Activated naive CD8-positive, alpha-beta T cell treated with anti-CD3 and anti-CD28 coated beads, Interleukin-2, amount 50 U/mL, for 24 hours (primary cell): ENCODE data around the gene HPCAL4.

Experiments
- ATAC-seq: fragments of 150-1000 bp; cut with Tn5 transposase; one replicate; pipeline ENCODE4 v1.10.0; 2021
- DNase-seq: peaks from one replicate; pipeline ENCODE4 v3.0.0; 2021
- H3K27ac Mint-ChIP-seq: one replicate; pipeline ENCODE4 v1.8.0; 2021; ENCODE audit warnings: mild to moderate bottlenecking, mixed read lengths
- H3K27me3 Mint-ChIP-seq: one replicate; pipeline ENCODE4 v1.8.0; 2021; ENCODE audit warnings: mixed read lengths
- H3K36me3 Mint-ChIP-seq: one replicate; pipeline ENCODE4 v1.8.0; 2021; ENCODE audit warnings: low read depth, mixed read lengths
- H3K4me1 Mint-ChIP-seq: one replicate; pipeline ENCODE4 v1.8.0; 2021; ENCODE audit warnings: mixed read lengths
- H3K4me3 Mint-ChIP-seq: one replicate; pipeline ENCODE4 v1.8.0; 2021; ENCODE audit warnings: mild to moderate bottlenecking, moderate library complexity, mixed read lengths
- H3K9me3 Mint-ChIP-seq: one replicate; pipeline ENCODE4 v1.8.0; 2021; ENCODE audit warnings: mixed read lengths

HPCAL4 gene

DNA sequence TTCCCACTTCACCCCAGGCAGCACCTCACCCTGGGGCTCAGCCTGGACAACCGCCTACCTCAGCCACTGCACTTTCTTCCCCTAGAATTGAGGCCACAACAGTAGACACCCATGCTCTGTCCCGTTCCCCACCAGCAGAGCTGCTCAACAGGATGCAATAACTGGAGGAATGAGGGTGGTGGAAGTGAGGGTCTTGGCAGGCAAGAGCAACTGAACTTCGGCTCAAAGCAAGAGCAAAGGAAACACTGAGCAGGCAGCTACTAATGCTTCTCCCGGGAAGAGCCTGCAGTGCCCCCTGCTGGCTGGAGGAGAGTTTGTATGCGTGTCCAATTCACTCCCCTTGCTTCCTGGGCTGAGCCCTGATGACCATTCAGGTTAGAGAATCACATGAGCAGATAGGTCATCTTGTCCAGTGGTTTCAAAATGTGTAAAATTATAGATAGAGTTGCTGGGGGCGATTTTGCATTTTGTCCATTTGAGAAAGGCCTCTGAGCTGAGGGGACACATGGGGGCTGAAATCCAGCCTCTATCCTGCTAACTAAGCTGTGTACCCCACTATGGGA lies 33.2 kb downstream of the HPCAL4 start:
- peak overlapping the region; percentile 29 for H3K27ac Mint-ChIP-seq
- DNase-seq (peak; percentile 76), ATAC-seq (peak; percentile 71)

GRCh38 chr1:39657402-39657801 lies 33.8 kb downstream of the HPCAL4 start:
- H3K27me3 Mint-ChIP-seq: peaks cover 14% of the 10 kb centered on the region
- peaks cover 3% of the 10 kb centered on the region for H3K4me1 Mint-ChIP-seq
- H3K4me3 Mint-ChIP-seq: no peak overlapping the region
- H3K27ac Mint-ChIP-seq: no peak overlapping the region
- H3K36me3 Mint-ChIP-seq: no peaks in the 10 kb centered on the region
- DNase-seq (no peak), ATAC-seq (no peak)
- no peaks in the 10 kb centered on the region for H3K9me3 Mint-ChIP-seq

More for the DNA sequence above, 33.2 kb downstream of the HPCAL4 start:
- Mint-ChIP-seq H3K27me3 (peaks cover 14% of the 10 kb centered on the region), H3K4me1 (peaks cover 3% of the 10 kb centered on the region), H3K4me3 (no peak overlapping the region), H3K36me3 (no peaks in the 10 kb centered on the region), H3K9me3 (no peaks in the 10 kb centered on the region)

DNA sequence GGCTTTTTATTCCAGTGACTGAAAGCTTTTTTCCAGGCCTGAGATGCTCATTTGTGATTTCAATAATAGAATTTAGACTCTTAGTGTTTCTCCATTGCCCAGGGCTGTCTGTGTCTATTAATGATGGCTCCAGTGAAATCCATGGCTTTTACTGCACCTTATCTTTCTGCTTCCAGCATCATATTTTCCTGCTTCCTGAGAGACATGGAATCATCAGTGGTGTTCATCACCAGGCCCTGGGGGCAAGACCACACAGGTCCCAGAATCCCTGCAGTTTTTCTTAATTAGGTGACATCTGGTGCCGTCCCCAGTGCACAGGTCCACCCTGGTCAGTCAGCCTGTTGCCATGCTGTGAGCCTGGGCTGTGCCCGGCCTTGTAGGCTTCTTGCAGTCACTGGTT lies 34.8 kb downstream of the HPCAL4 start:
- H3K27me3 Mint-ChIP-seq: peaks cover 14% of the 10 kb centered on the region
- no peaks in the 10 kb centered on the region for H3K36me3 Mint-ChIP-seq
- peaks cover 3% of the 10 kb centered on the region for H3K4me1 Mint-ChIP-seq
- no peak for DNase-seq
- ATAC-seq: no peak
- no peak overlapping the region for H3K4me3 Mint-ChIP-seq
- H3K9me3 Mint-ChIP-seq: no peaks in the 10 kb centered on the region
- no peak overlapping the region for H3K27ac Mint-ChIP-seq

DNA sequence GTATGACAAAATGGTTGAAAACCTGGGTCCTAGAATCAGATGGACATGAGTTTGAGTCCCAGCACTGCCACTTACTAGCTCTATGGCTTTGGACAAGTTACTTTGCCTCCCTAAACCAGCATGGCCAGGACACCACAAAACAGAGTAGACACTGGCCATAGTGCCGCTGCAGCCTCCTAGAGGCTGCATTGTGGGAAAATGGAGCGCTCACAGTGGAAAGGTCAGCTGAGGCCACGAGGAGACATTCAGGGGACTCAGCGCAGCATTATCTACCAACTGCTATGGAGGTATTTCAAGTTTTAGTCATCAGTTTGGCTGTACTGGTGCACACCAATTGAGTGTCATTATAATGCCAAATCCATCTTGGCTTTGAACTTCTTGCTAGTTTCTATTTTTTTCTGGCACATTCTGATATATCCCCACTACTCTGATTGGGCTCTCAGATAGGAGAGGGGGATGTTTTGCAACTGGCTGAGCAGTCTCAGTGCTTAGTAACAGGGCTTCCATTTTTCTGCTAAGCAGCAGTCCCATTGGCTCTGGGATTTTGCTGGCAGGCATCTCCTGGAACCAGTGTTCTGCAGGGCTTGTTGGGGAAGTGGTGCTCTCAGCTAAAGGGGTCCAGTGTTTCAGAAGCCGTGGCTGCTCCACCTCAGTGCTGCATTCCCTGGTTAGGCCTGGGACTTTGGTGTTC lies 35.5 kb downstream of the HPCAL4 start:
- no peak for DNase-seq
- no peak overlapping the region for H3K4me3 Mint-ChIP-seq
- H3K27me3 Mint-ChIP-seq: peaks cover 14% of the 10 kb centered on the region
- no peaks in the 10 kb centered on the region for H3K9me3 Mint-ChIP-seq
- no peak overlapping the region for H3K27ac Mint-ChIP-seq
- H3K4me1 Mint-ChIP-seq: peaks cover 3% of the 10 kb centered on the region
- no peaks in the 10 kb centered on the region for H3K36me3 Mint-ChIP-seq
- no peak for ATAC-seq

DNA sequence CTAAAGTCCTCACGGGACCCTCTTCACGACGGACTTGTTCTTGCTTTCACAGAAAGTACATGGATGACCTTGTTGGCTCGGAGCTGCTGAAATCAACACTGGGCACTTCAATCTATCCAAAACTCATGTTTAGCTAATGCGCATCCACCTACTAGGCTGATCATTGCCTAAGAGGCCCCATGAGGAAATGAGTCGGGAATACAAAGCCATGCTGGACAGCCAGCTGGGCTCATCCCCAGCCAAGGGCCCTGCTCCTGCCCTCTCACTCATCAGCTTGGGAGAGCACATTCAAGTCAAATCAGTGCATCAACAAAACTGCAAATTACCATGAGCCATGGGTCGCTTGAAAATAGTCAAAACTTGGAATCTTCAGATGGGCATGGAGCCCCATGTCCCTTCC lies 36.9 kb downstream of the HPCAL4 start:
- DNase-seq (no peak), ATAC-seq (no peak)
- Mint-ChIP-seq H3K27ac (no peak overlapping the region), H3K36me3 (no peaks in the 10 kb centered on the region), H3K9me3 (no peaks in the 10 kb centered on the region), H3K27me3 (peaks cover 12% of the 10 kb centered on the region), H3K4me1 (peaks cover 3% of the 10 kb centered on the region), H3K4me3 (no peak overlapping the region)

DNA sequence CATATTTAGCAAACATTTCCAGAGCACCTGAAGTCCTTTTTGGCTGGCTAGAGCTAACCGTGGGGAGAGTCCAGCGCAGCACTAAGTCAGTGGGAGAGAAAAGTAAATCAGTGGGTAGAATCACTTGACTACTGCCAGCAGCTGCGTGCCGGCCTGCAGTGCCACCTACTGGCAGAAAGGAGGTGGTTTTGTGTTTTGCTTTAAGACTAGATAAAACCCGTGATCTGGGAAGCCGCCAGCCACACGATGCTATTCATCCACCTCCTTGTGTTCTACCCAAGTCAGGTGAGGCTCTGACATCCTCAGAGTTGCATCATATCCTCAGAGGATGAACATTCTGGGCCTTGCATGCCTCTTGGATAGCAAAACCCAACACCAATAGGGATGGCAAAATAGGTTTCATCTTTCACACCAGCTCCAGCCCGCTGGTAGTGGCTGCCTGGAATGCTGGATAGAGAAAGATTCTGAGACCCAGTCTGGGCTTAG lies 37.6 kb downstream of the HPCAL4 start:
- peaks cover 3% of the 10 kb centered on the region for H3K4me1 Mint-ChIP-seq
- ATAC-seq (peak; percentile 68), DNase-seq (peak; percentile 78)
- H3K27ac Mint-ChIP-seq: no peak overlapping the region
- no peaks in the 10 kb centered on the region for H3K9me3 Mint-ChIP-seq
- no peak overlapping the region for H3K4me3 Mint-ChIP-seq
- peaks cover 12% of the 10 kb centered on the region for H3K27me3 Mint-ChIP-seq
- H3K36me3 Mint-ChIP-seq: no peaks in the 10 kb centered on the region

DNA sequence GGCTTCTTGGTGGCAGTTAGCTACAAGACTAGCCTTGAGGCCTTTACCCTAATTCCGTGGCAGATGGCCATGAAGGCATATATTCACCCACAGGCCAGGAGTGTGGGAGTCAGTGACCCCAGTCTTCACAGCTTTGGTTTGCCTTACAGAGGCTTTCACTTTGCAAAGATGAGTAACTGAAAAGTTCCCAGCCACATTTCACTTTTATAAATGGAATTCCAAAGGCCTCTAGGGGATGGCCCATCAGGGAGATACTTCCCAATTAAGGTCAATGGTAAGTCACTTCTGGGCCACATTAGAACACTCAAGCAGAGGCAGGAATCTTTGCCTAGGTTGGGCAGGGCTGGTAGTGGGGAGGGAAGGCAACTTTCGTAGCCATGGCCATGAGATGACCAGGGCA lies 38.7 kb downstream of the HPCAL4 start:
- H3K27ac Mint-ChIP-seq: no peak overlapping the region
- H3K4me1 Mint-ChIP-seq: no peaks in the 10 kb centered on the region
- H3K27me3 Mint-ChIP-seq: peaks cover 12% of the 10 kb centered on the region

DNA sequence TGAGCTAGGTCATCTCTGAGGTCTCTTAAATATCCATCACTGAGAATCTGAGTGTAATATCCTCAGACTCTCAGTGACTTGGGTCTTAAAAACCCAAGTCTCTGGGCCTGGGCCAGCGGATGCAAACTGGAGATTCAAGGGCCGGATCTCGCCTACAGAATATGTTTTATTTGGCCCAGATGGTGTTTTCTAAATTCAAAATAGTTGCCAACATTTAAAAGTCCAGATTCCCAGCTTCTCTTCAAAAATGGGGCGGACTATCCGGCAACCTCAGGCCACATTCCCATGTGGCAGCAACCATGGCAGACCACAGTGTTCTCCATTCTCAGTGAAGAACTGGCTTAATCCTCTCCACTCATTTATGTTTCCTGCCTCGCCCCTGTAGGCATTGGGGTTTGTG lies 39.1 kb downstream of the HPCAL4 start:
- ATAC-seq: no peak
- Mint-ChIP-seq H3K27me3 (peaks cover 12% of the 10 kb centered on the region), H3K4me1 (no peaks in the 10 kb centered on the region), H3K9me3 (no peaks in the 10 kb centered on the region), H3K36me3 (no peaks in the 10 kb centered on the region), H3K27ac (no peak overlapping the region), H3K4me3 (no peak overlapping the region)
- DNase-seq: no peak

More for the DNA sequence above, 38.7 kb downstream of the HPCAL4 start:
- Mint-ChIP-seq H3K4me3 (no peak overlapping the region), H3K9me3 (no peaks in the 10 kb centered on the region), H3K36me3 (no peaks in the 10 kb centered on the region)
- ATAC-seq (no peak), DNase-seq (no peak)

GRCh38 chr1:39650431-39650830 lies 40.8 kb downstream of the HPCAL4 start:
- no peak for ATAC-seq
- H3K36me3 Mint-ChIP-seq: no peaks in the 10 kb centered on the region
- DNase-seq: no peak
- H3K9me3 Mint-ChIP-seq: no peaks in the 10 kb centered on the region
- peaks cover 12% of the 10 kb centered on the region for H3K27me3 Mint-ChIP-seq
- H3K4me3 Mint-ChIP-seq: no peak overlapping the region
- H3K4me1 Mint-ChIP-seq: no peaks in the 10 kb centered on the region
- H3K27ac Mint-ChIP-seq: no peak overlapping the region

GRCh38 chr1:39649636-39650185 lies 41.5 kb downstream of the HPCAL4 start:
- no peaks in the 10 kb centered on the region for H3K36me3 Mint-ChIP-seq
- no peaks in the 10 kb centered on the region for H3K4me1 Mint-ChIP-seq
- no peak overlapping the region for H3K27ac Mint-ChIP-seq
- H3K9me3 Mint-ChIP-seq: no peaks in the 10 kb centered on the region
- ATAC-seq: no peak
- no peak for DNase-seq
- no peak overlapping the region for H3K4me3 Mint-ChIP-seq
- peaks cover 12% of the 10 kb centered on the region for H3K27me3 Mint-ChIP-seq

DNA sequence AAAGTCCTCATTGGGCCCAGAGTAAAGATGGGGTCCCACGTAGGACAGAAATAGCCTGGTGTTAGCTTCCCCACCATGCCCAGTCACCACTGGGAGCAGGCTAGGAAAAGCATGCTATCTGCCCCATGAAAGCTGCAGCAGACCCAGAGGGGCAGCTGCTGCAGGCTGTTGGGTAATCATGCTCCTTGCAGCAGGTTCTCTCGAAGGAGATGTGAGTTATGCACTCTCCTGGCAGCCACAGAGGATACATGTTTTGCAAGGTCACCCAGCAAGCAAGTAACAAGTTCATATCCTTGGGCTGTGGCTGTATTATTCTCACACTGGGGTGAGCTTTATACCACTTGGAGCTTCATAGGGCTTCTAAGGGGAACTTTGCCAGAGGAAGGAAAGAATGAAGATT lies 42.7 kb downstream of the HPCAL4 start:
- Mint-ChIP-seq H3K9me3 (no peaks in the 10 kb centered on the region), H3K4me3 (no peak overlapping the region), H3K27me3 (peaks cover 2% of the 10 kb centered on the region), H3K36me3 (no peaks in the 10 kb centered on the region), H3K27ac (no peak overlapping the region), H3K4me1 (no peaks in the 10 kb centered on the region)
- no peak for DNase-seq
- no peak for ATAC-seq

- no peak for ATAC-seq
- Mint-ChIP-seq H3K27ac (no peak overlapping the region), H3K36me3 (no peaks in the 10 kb centered on the region), H3K9me3 (no peaks in the 10 kb centered on the region), H3K4me1 (no peaks in the 10 kb centered on the region), H3K4me3 (no peak overlapping the region), H3K27me3 (no peaks in the 10 kb centered on the region)
- DNase-seq: no peak
These were observed 44.0 kb downstream of the HPCAL4 start for GRCh38 chr1:39647247-39647646.

DNA sequence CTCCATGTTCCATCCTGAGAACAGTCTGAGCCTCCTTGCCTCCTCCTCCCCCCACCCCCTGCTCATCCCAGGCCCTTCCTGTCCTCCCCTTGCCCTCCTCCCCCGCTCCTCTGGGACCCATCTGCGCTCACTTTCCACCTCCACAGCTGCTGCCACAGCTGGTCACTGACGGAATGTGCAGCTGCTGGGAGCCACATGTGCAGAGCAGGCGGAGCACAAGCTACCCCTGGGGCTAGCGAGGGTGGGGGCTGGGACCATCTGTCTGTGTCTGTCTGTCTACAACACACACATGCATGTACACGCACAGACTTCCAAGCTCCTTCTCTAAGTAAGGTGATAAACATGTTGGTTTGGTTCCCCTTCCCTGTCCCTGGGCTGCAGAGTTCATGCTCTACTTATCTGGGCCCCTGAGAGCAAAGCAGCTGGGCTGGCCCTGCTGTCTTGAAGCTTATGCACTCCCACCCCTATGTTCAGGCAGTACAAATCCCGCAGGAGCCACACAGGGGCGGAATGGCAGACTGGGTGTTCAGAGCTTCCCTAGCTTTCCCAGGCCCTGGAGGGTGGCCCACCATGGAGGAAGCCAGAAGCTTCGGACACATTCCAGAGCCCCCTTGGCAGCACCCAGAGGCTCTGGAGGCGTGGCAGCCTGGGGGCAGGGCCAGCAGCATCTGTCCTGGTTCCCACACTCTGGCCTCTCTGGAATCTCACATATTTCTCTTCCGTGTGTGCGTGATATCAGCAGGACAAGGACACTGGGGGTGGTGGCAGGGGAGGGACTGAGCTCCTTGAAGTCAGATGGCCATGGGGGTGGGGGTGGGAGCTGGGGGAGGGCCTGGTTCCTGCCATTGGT lies 44.8 kb downstream of the HPCAL4 start:
- no peak for ATAC-seq
- no peaks in the 10 kb centered on the region for H3K27me3 Mint-ChIP-seq
- no peaks in the 10 kb centered on the region for H3K9me3 Mint-ChIP-seq
- H3K4me1 Mint-ChIP-seq: no peaks in the 10 kb centered on the region
- no peak overlapping the region for H3K27ac Mint-ChIP-seq
- no peak overlapping the region for H3K4me3 Mint-ChIP-seq
- DNase-seq: no peak
- no peaks in the 10 kb centered on the region for H3K36me3 Mint-ChIP-seq

DNA sequence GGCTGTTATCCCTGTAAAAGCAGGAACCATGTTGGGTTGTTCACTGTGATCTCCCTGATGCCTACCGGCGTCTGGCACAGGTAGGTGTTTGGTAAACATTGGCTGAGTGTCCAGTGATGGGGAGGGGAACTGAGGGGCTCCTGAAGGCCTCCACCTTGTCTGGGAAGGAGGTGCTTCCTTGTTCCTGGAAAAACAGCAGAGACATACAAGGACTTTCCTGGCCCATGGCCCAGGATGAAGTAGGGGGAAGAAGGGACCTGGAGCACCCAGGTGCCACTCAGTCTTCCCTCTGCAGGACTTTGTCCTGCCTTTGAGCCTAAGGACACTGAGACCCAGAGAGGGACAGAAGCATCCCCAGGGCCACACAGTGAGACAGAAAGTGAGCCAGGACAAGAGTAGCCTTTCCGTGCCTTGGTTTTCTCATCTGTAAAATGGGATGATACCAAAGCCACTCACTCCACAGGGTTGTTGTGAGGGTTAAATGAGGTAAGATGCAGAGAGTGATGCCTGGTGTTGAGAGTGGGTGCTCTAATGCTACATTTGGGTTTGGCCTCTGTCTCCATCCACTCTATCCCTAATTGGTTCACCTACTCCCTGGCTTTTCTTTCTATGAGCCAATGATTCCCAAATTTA lies 45.7 kb downstream of the HPCAL4 start:
- ATAC-seq (no peak), DNase-seq (no peak)
- Mint-ChIP-seq H3K27ac (no peak overlapping the region), H3K4me1 (no peaks in the 10 kb centered on the region), H3K9me3 (no peaks in the 10 kb centered on the region), H3K27me3 (no peaks in the 10 kb centered on the region), H3K36me3 (no peaks in the 10 kb centered on the region), H3K4me3 (no peak overlapping the region)
